ENCODE data around the gene NOS2.

DNA sequence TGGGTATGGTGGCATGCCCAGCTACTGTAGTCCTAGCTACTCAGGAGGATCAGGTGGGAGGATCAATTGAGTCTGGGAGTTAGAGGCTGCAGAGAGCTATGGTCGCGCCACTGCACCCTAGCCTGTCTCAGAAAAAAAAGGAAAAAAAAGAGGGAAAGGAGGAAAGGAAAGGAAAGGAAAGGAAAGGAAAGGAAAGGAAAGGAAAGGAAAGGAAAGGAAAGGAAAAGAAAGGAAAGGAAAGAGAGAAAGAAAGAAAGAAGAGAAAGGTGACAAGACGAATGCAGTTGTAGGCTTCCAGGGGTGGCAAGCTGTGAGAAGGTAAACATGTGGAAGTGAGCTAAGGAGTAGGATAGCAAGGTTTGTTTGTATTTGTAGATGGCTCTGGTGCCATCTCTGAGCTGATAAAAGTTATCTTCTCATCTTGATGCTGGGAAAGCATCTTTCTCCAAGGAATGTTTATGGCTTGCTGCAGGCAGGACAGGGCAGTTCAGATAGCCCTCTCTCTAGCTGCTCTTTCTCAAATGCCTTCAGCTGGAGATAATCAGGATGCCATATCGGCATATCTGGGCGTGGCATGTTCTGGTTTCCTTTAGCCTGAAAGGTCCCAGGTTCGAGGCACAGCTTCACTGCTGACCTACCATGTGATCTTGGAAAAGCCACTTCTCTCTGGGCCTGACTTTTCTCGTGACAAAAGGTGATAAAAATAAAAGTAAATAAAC lies 2.8 kb upstream of the NOS2 start:
- TF ChIP-seq CTCF (IDR thresholded peaks at IDR 0.05) = no peak
- no peak for TF ChIP-seq POLR2A (IDR thresholded peaks at IDR 0.05)

All from uterus (tissue), 2 donors.